Loucy (cell line): ENCODE results near the gene PRR9.

Experiments used
- H2AFZ ChIP-seq: fragments of 200-600 bp; sonication (generic); 2 replicates; pipeline ENCODE4 v1.6.0; 2016; ENCODE audit warnings: antibody characterized with exemption, mild to moderate bottlenecking, low read length, moderate library complexity
- H3F3A ChIP-seq: fragments of 200-600 bp; 2 replicates; pipeline ENCODE4 v1.6.0; 2016; ENCODE audit warnings: antibody characterized with exemption, low read depth, mild to moderate bottlenecking
- H3K27me3 ChIP-seq: fragments of 200-600 bp; sonication (generic); 2 replicates; pipeline ENCODE4 v1.6.1; 2014; ENCODE audit warnings: low read length, mild to moderate bottlenecking; ENCODE audit not compliant: insufficient read depth, poor library complexity, severe bottlenecking
- H3K36me3 ChIP-seq: fragments of 200-600 bp; sonication (generic); 2 replicates; pipeline ENCODE4 v1.6.1; 2016; ENCODE audit warnings: low read length; ENCODE audit not compliant: insufficient read depth
- H3K4me1 ChIP-seq: fragments of 200-600 bp; sonication (generic); 2 replicates; pipeline ENCODE4 v1.5.1; 2014; ENCODE audit warnings: low read length, mild to moderate bottlenecking; ENCODE audit not compliant: insufficient read depth, poor library complexity, severe bottlenecking
- H3K4me2 ChIP-seq: fragments of 200-600 bp; sonication (generic); 2 replicates; pipeline ENCODE4 v1.6.0; 2014; ENCODE audit warnings: antibody characterized with exemption, low read length, low read depth, mild to moderate bottlenecking; ENCODE audit not compliant: poor library complexity, severe bottlenecking
- H3K4me3 ChIP-seq: fragments of 200-600 bp; sonication (generic); 2 replicates; pipeline ENCODE4 v1.5.1; 2014; ENCODE audit warnings: low read length, mild to moderate bottlenecking, mixed read lengths; ENCODE audit not compliant: poor library complexity, severe bottlenecking
- H3K79me2 ChIP-seq: fragments of 200-600 bp; sonication (generic); 2 replicates; pipeline ENCODE4 v1.6.1; 2014; ENCODE audit warnings: low read length; ENCODE audit not compliant: insufficient read depth
- H3K9ac ChIP-seq: fragments of 200-600 bp; sonication (generic); 2 replicates; pipeline ENCODE4 v1.6.0; 2014; ENCODE audit warnings: mild to moderate bottlenecking, low read depth, low read length, moderate library complexity; ENCODE audit not compliant: poor library complexity, severe bottlenecking
- H3K9me2 ChIP-seq: fragments of 200-600 bp; sonication (generic); replicated peaks from 2 replicates; pipeline ENCODE4 v1.6.1; 2016; ENCODE audit warnings: low read depth, low read length, mixed read lengths
- H3K9me3 ChIP-seq: fragments of 200-600 bp; sonication (generic); 2 replicates; pipeline ENCODE4 v1.6.1; 2014; ENCODE audit warnings: mild to moderate bottlenecking, antibody characterized with exemption, low read length, low read depth; ENCODE audit not compliant: insufficient read depth
- H4K20me1 ChIP-seq: fragments of 200-600 bp; sonication (generic); 2 replicates; pipeline ENCODE4 v1.6.0; 2014; ENCODE audit warnings: antibody characterized with exemption, low read length, mild to moderate bottlenecking; ENCODE audit not compliant: insufficient read depth, poor library complexity, severe bottlenecking
- CTCF ChIP-seq: fragments of 200-600 bp; sonication (generic); conservative IDR thresholded peaks from 2 replicates; pipeline ENCODE4 v1.5.1; 2014; ENCODE audit warnings: mild to moderate bottlenecking, antibody characterized with exemption, low read length
- EZH2phosphoT487 ChIP-seq: fragments of 200-600 bp; IDR thresholded peaks from 2 replicates; pipeline ENCODE4 v1.6.1; 2018; ENCODE audit warnings: antibody characterized with exemption, mild to moderate bottlenecking, moderate library complexity, borderline replicate concordance

Gene PRR9

GRCh38 chr1:153250166-153250565 lies 32.8 kb downstream of the PRR9 start:
- H3K27me3 ChIP-seq, result no peaks in the 10 kb centered on the region
- H3K4me2 ChIP-seq, result no peak overlapping the region
- no peak overlapping the region for H3K4me3 ChIP-seq
- H3F3A ChIP-seq, result no peaks in the 10 kb centered on the region
- H3K9ac ChIP-seq, result no peak overlapping the region
- peaks cover 6% of the 10 kb centered on the region for H3K4me1 ChIP-seq
- H3K9me2 ChIP-seq, result no peaks in the 10 kb centered on the region
- TF ChIP-seq EZH2phosphoT487, result no peak
- no peak for TF ChIP-seq CTCF
- H3K36me3 ChIP-seq, result no peaks in the 10 kb centered on the region
- H2AFZ ChIP-seq, result no peak overlapping the region
- H4K20me1 ChIP-seq, result no peaks in the 10 kb centered on the region
- no peaks in the 10 kb centered on the region for H3K9me3 ChIP-seq
- H3K79me2 ChIP-seq, result no peaks in the 10 kb centered on the region

GRCh38 chr1:153251087-153251486 lies 33.7 kb downstream of the PRR9 start:
- H3F3A ChIP-seq, result no peaks in the 10 kb centered on the region
- TF ChIP-seq CTCF, result no peak
- TF ChIP-seq EZH2phosphoT487, result no peak
- H3K4me3 ChIP-seq, result no peak overlapping the region
- H3K9me2 ChIP-seq, result no peaks in the 10 kb centered on the region
- H3K36me3 ChIP-seq, result no peaks in the 10 kb centered on the region
- H3K79me2 ChIP-seq, result no peaks in the 10 kb centered on the region
- no peaks in the 10 kb centered on the region for H4K20me1 ChIP-seq
- H3K9ac ChIP-seq, result no peak overlapping the region
- no peak overlapping the region for H2AFZ ChIP-seq
- peaks cover 6% of the 10 kb centered on the region for H3K4me1 ChIP-seq
- H3K27me3 ChIP-seq, result no peaks in the 10 kb centered on the region
- no peaks in the 10 kb centered on the region for H3K9me3 ChIP-seq
- no peak overlapping the region for H3K4me2 ChIP-seq

- no peak overlapping the region for H2AFZ ChIP-seq
- H3K36me3 ChIP-seq, result no peaks in the 10 kb centered on the region
- H3K27me3 ChIP-seq, result no peaks in the 10 kb centered on the region
- no peaks in the 10 kb centered on the region for H3K9me3 ChIP-seq
- no peak overlapping the region for H3K4me3 ChIP-seq
- H3K9ac ChIP-seq, result no peak overlapping the region
- H3K4me1 ChIP-seq, result peaks cover 6% of the 10 kb centered on the region
- no peaks in the 10 kb centered on the region for H3K79me2 ChIP-seq
- no peaks in the 10 kb centered on the region for H3F3A ChIP-seq
- TF ChIP-seq CTCF, result no peak
- TF ChIP-seq EZH2phosphoT487, result no peak
- no peaks in the 10 kb centered on the region for H4K20me1 ChIP-seq
- no peaks in the 10 kb centered on the region for H3K9me2 ChIP-seq
- H3K4me2 ChIP-seq, result no peak overlapping the region
These were observed 34.2 kb downstream of the PRR9 start for GRCh38 chr1:153251562-153251961.
